ENCODE results near the gene BMPR1B.
"Not testable (repeated sequence)": the region's sequence is repeated elsewhere in the genome, so short reads cannot be mapped to it uniquely, and the experiment has no call there.

Gene BMPR1B

GRCh38 chr4:95087657-95088455 is 330.1 kb downstream of the BMPR1B start:
- no peak for DNase-seq (ENCODE audit: low read depth in 3 of 3)

- DNase-seq (ENCODE audit: low read depth in 3 of 3), result no peak
Observed at GRCh38 chr4:95091272-95091671, 333.5 kb downstream of the BMPR1B start.

GRCh38 chr4:95092766-95093165 is 335.0 kb downstream of the BMPR1B start:
- no peak for DNase-seq (ENCODE audit: low read depth in 3 of 3)

GRCh38 chr4:95093460-95093859 is 335.7 kb downstream of the BMPR1B start:
- DNase-seq (ENCODE audit: low read depth in 3 of 3), result no peak

- DNase-seq (ENCODE audit: low read depth in 3 of 3), result no peak
Observed at GRCh38 chr4:95093936-95094929, 336.5 kb downstream of the BMPR1B start.

- no peak for DNase-seq (ENCODE audit: low read depth in 3 of 3)
Observed at GRCh38 chr4:95095348-95095974, 337.7 kb downstream of the BMPR1B start.

GRCh38 chr4:95102162-95102790 is 344.5 kb downstream of the BMPR1B start:
- no peak for DNase-seq (ENCODE audit: low read depth in 3 of 3)

GRCh38 chr4:95105112-95105511 is 347.4 kb downstream of the BMPR1B start:
- no peak for DNase-seq (ENCODE audit: low read depth in 3 of 3)

GRCh38 chr4:95105983-95106382 is 348.2 kb downstream of the BMPR1B start:
- no peak for DNase-seq (ENCODE audit: low read depth in 3 of 3)

- DNase-seq (ENCODE audit: low read depth in 3 of 3), result no peak
Observed at GRCh38 chr4:95106408-95106928, 348.7 kb downstream of the BMPR1B start.

- DNase-seq (ENCODE audit: low read depth in 3 of 3), result no peak
Observed at GRCh38 chr4:95107004-95107403, 349.2 kb downstream of the BMPR1B start.

GRCh38 chr4:95107635-95108034 is 349.9 kb downstream of the BMPR1B start:
- DNase-seq (ENCODE audit: low read depth in 3 of 3), result no peak

GRCh38 chr4:95108883-95109421 is 351.2 kb downstream of the BMPR1B start:
- no peak for DNase-seq (ENCODE audit: low read depth in 3 of 3)

GRCh38 chr4:95114521-95114920 is 356.8 kb downstream of the BMPR1B start:
- DNase-seq (ENCODE audit: low read depth in 3 of 3), result no peak

GRCh38 chr4:95118497-95118896 is 360.7 kb downstream of the BMPR1B start:
- no peak for DNase-seq (ENCODE audit: low read depth in 3 of 3)

- DNase-seq (ENCODE audit: low read depth in 3 of 3), result no peak
Observed at GRCh38 chr4:95120456-95120855, 362.7 kb downstream of the BMPR1B start.

GRCh38 chr4:95122001-95122400 is 364.2 kb downstream of the BMPR1B start:
- no peak for DNase-seq (ENCODE audit: low read depth in 3 of 3)

GRCh38 chr4:95124906-95125504 is 367.2 kb downstream of the BMPR1B start:
- DNase-seq (ENCODE audit: low read depth in 3 of 3), result no peak

GRCh38 chr4:95129031-95129430 is 371.3 kb downstream of the BMPR1B start:
- no peak for DNase-seq (ENCODE audit: low read depth in 3 of 3)

GRCh38 chr4:95129821-95130311 is 372.1 kb downstream of the BMPR1B start:
- no peak for DNase-seq (ENCODE audit: low read depth in 3 of 3)

GRCh38 chr4:95134016-95134415 is 376.3 kb downstream of the BMPR1B start:
- DNase-seq (ENCODE audit: low read depth in 3 of 3), result not testable (repeated sequence)
